GM18909 (cell line): ENCODE results near the gene HMG20B.
"Not testable (repeated sequence)": the region's sequence is repeated elsewhere in the genome, so short reads cannot be mapped to it uniquely, and the experiment has no call there.

ENCODE experiments used
- ATAC-seq: cut with Tn5 transposase; IDR thresholded peaks from one replicate; pipeline ENCODE4 v1.9.1; 2021; ENCODE audit warnings: mild to moderate bottlenecking; ENCODE audit not compliant: unreplicated experiment, poor library complexity

HMG20B gene

GRCh38 chr19:3572855-3573161, at the start of gene HMG20B:
Gene HMG20B (plus strand): TSS chr19:3572944. CDS start chr19:3573310, 366 bp downstream.
- ATAC-seq = no peak

GRCh38 chr19:3523361-3524077, 49.2 kb upstream of the HMG20B start:
- no peak for ATAC-seq

GRCh38 chr19:3524078-3524842, 48.5 kb upstream of the HMG20B start:
- ATAC-seq = no peak

- no peak for ATAC-seq
Observed at GRCh38 chr19:3524904-3525451, 47.8 kb upstream of the HMG20B start.

- no peak for ATAC-seq
Observed at GRCh38 chr19:3526507-3527237, 46.1 kb upstream of the HMG20B start.

- ATAC-seq = no peak
Observed at GRCh38 chr19:3527238-3527910, 45.4 kb upstream of the HMG20B start.

- ATAC-seq = no peak
Observed at GRCh38 chr19:3528080-3528479, 44.7 kb upstream of the HMG20B start.

- ATAC-seq = no peak
Observed at GRCh38 chr19:3528539-3529211, 44.1 kb upstream of the HMG20B start.

GRCh38 chr19:3529299-3529698, 43.4 kb upstream of the HMG20B start:
- ATAC-seq = not testable (repeated sequence)

GRCh38 chr19:3530389-3530788, 42.4 kb upstream of the HMG20B start:
- no peak for ATAC-seq

GRCh38 chr19:3531716-3532115, 41.0 kb upstream of the HMG20B start:
- ATAC-seq = no peak

- no peak for ATAC-seq
Observed at GRCh38 chr19:3532154-3532786, 40.5 kb upstream of the HMG20B start.

- ATAC-seq = no peak
Observed at GRCh38 chr19:3533033-3533432, 39.7 kb upstream of the HMG20B start.

GRCh38 chr19:3533563-3534216, 39.1 kb upstream of the HMG20B start:
- no peak for ATAC-seq

GRCh38 chr19:3534375-3535234, 38.1 kb upstream of the HMG20B start:
- no peak for ATAC-seq

- ATAC-seq = no peak
Observed at GRCh38 chr19:3535235-3535535, 37.6 kb upstream of the HMG20B start.

- no peak for ATAC-seq
Observed at GRCh38 chr19:3535563-3535965, 37.2 kb upstream of the HMG20B start.

GRCh38 chr19:3535981-3536380, 36.8 kb upstream of the HMG20B start:
- no peak for ATAC-seq
